SHP77 (cell line): ENCODE measurements around the gene MGLL.
A peak's percentile ranks its signal among the peaks of the same experiment; 100 is the strongest.

ENCODE experiments used
- DNase-seq, 2 experiments: peaks; one replicate each; lab custom pipeline; 2025; lab: John Stamatoyannopoulos, UW

The MGLL gene

GRCh38 chr3:127675651-127676391 is 146.5 kb downstream of the MGLL start:
- DNase-seq = no peak

- DNase-seq = no peak
Measured at GRCh38 chr3:127674790-127675189, 147.5 kb downstream of the MGLL start.

GRCh38 chr3:127674101-127674721 is 148.1 kb downstream of the MGLL start:
- no peak for DNase-seq

- peak in 1 of 2 experiments; percentile 32 for DNase-seq
Measured at GRCh38 chr3:127673191-127674100, 148.9 kb downstream of the MGLL start.

GRCh38 chr3:127672429-127673190 is 149.7 kb downstream of the MGLL start, which contains the start of gene ABTB1:
ABTB1 (plus strand) TSS chr3:127672952; CDS start chr3:127673026, 74 bp downstream.
- peak; percentile 57 to 78 for DNase-seq

GRCh38 chr3:127671523-127672428 is 150.5 kb downstream of the MGLL start:
- DNase-seq = peak in 1 of 2 experiments; percentile 28

GRCh38 chr3:127670761-127671522 is 151.4 kb downstream of the MGLL start:
- no peak for DNase-seq

- DNase-seq = no peak
Measured at GRCh38 chr3:127670229-127670559, 152.1 kb downstream of the MGLL start.

GRCh38 chr3:127669541-127670228 is 152.6 kb downstream of the MGLL start:
- no peak for DNase-seq

- no peak for DNase-seq
Measured at GRCh38 chr3:127668906-127669305, 153.4 kb downstream of the MGLL start.

GRCh38 chr3:127667119-127667681 is 155.1 kb downstream of the MGLL start:
- no peak for DNase-seq

- no peak for DNase-seq
Measured at GRCh38 chr3:127666676-127667075, 155.6 kb downstream of the MGLL start.

GRCh38 chr3:127665586-127665985 is 156.7 kb downstream of the MGLL start:
- DNase-seq = no peak

- DNase-seq = no peak
Measured at GRCh38 chr3:127665165-127665564, 157.2 kb downstream of the MGLL start.

- no peak for DNase-seq
Measured at GRCh38 chr3:127663151-127663550, 159.2 kb downstream of the MGLL start.

GRCh38 chr3:127662001-127662469 is 160.3 kb downstream of the MGLL start:
- DNase-seq = no peak

- DNase-seq = no peak
Measured at GRCh38 chr3:127661600-127661999, 160.7 kb downstream of the MGLL start.

GRCh38 chr3:127660621-127661251 is 161.6 kb downstream of the MGLL start:
- no peak for DNase-seq
